GM10248 (cell line): ENCODE measurements around the gene TSPAN18.

Source experiments
- CTCF ChIA-PET: fragments of 300-600 bp; sonication (Branson Sonifier 250); formaldehyde crosslinking; extraction: SDS; loops from one replicate; lab custom pipeline; 2021; ENCODE audit warnings: antibody characterized with exemption; lab: Yijun Ruan, JAX
- POLR2A ChIA-PET: fragments of 350-650 bp; sonication (Branson Sonifier 250); formaldehyde crosslinking; extraction: SDS; loops from one replicate; lab custom pipeline; 2020; ENCODE audit warnings: antibody characterized with exemption; lab: Yijun Ruan, JAX
- DNase-seq: peaks from one replicate; pipeline ENCODE4 v3.0.0; 2012; ENCODE audit errors: extremely low spot score
- CTCF ChIP-seq: IDR thresholded peaks from 2 replicates; pipeline ENCODE4 v1.5.1; 2012; ENCODE audit warnings: mild to moderate bottlenecking, low read depth; ENCODE audit errors: extremely low read depth, missing control alignments, control extremely low read depth

TSPAN18 gene

GRCh38 chr11:44927174-44927661 lies 200.5 kb downstream of the TSPAN18 start:
- CTCF ChIA-PET: interaction anchor here (0.6 to 24.4 kb wide), 51 partner anchors 8 to 697 kb away, joined by 3 to 899 read pairs (median 3); partner anchors contain the start of gene SYT13
- DNase-seq: peak; percentile 73
- peak; percentile 76 for TF ChIP-seq CTCF
- POLR2A ChIA-PET: interaction anchor here (0.8 kb wide), 1 partner anchor 9 kb away, joined by 3 read pairs; no protein-coding TSS in a partner anchor

GRCh38 chr11:44928144-44928543 lies 201.4 kb downstream of the TSPAN18 start:
- POLR2A ChIA-PET: no interaction called here
- CTCF ChIA-PET: interaction anchor here (0.9 to 24.4 kb wide), 16 partner anchors 9 to 833 kb away, joined by 3 to 899 read pairs (median 6); partner anchors contain the start of gene EXT2
- no peak for DNase-seq
- no peak for TF ChIP-seq CTCF

GRCh38 chr11:44928816-44929215 lies 202.1 kb downstream of the TSPAN18 start:
- POLR2A ChIA-PET: no interaction called here
- CTCF ChIA-PET: interaction anchor here (1.1 to 24.4 kb wide), 8 partner anchors 10 to 834 kb away, joined by 3 to 899 read pairs (median 14); partner anchors contain the start of gene EXT2
- DNase-seq: no peak
- TF ChIP-seq CTCF: no peak

GRCh38 chr11:44930588-44931302 lies 204.0 kb downstream of the TSPAN18 start:
- no peak for TF ChIP-seq CTCF
- DNase-seq: no peak
- ChIA-PET CTCF (interaction anchor here (1.2 to 24.4 kb wide), 7 partner anchors 9 to 841 kb away, joined by 3 to 899 read pairs (median 5); no protein-coding TSS in a partner anchor), POLR2A (no interaction called here)

- POLR2A ChIA-PET: no interaction called here
- CTCF ChIA-PET: interaction anchor here (0.7 to 24.4 kb wide), 7 partner anchors 9 to 840 kb away, joined by 3 to 899 read pairs (median 5); no protein-coding TSS in a partner anchor
- DNase-seq: no peak
- TF ChIP-seq CTCF: no peak
These were observed 204.7 kb downstream of the TSPAN18 start for GRCh38 chr11:44931466-44931865.

GRCh38 chr11:44934110-44934509 lies 207.3 kb downstream of the TSPAN18 start:
- CTCF ChIA-PET: interaction anchor here (1.0 to 24.4 kb wide), 3 partner anchors 23 to 168 kb away, joined by 5 to 899 read pairs (median 14); no protein-coding TSS in a partner anchor
- DNase-seq: no peak
- POLR2A ChIA-PET: no interaction called here
- TF ChIP-seq CTCF: no peak
